HG02870 (cell line): ENCODE measurements around the gene NFYC.

Experiments used
- ATAC-seq: cut with Tn5 transposase; IDR thresholded peaks from one replicate; pipeline ENCODE4 v1.9.1; 2021; ENCODE audit warnings: mild to moderate bottlenecking, moderate library complexity; ENCODE audit not compliant: unreplicated experiment

The NFYC gene

DNA sequence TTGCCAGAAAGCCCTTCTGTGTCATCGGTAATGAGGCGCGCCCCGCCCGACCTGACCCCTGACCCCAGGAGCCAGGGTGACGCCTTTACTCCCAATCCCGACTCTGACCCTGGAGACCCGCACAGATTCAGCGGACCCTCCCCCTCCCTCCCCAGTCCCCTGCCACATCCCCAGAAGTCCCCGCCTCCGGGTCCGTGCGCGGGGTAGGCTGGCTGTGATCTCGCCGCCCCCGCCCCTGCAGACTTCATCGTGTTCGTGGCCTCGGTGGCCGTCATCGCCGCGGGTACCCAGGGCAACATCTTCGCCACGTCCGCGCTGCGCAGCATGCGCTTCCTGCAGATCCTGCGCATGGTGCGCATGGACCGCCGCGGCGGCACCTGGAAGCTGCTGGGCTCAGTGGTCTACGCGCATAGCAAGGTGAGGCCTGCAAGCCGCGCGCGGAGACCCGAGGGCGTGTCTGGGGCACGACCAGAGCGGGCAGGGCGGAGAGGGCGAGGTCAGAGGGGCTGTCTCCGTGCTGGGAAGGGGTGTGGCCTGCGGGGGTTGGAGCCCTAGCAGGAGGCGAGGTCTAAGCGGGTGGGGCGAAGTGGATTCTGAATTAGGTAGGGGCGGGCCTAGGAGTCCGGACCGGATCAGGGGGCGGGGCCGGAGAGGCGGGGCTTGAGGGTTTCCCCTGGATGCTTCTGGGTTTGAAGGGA lies 126.9 kb downstream of the NFYC start:
- ATAC-seq = peak; percentile 71

- ATAC-seq = no peak
Observed at GRCh38 chr1:40819101-40819500, 127.6 kb downstream of the NFYC start.

- ATAC-seq = no peak
Observed at GRCh38 chr1:40820251-40820797, 128.8 kb downstream of the NFYC start.
